GM12873 (cell line): ENCODE data around the gene OSMR.

ENCODE experiments used
- CTCF ChIP-seq: IDR thresholded peaks from 2 replicates; pipeline ENCODE4 v1.5.1; 2012; ENCODE audit warnings: low read depth, mild to moderate bottlenecking, moderate library complexity, low read length, control low read depth; ENCODE audit not compliant: insufficient read depth; ENCODE audit errors: missing control alignments

The OSMR gene

GRCh38 chr5:38940230-38940858 lies 94.5 kb downstream of the OSMR start:
- no peak for TF ChIP-seq CTCF

GRCh38 chr5:38941912-38942311 lies 96.1 kb downstream of the OSMR start:
- no peak for TF ChIP-seq CTCF

GRCh38 chr5:38944282-38944681 lies 98.5 kb downstream of the OSMR start:
- TF ChIP-seq CTCF, result no peak

GRCh38 chr5:38948501-38948900 lies 102.7 kb downstream of the OSMR start:
- no peak for TF ChIP-seq CTCF

- TF ChIP-seq CTCF, result no peak
Measured at GRCh38 chr5:38953426-38954012, 107.7 kb downstream of the OSMR start.

- no peak for TF ChIP-seq CTCF
Measured at GRCh38 chr5:38961691-38962090, 115.9 kb downstream of the OSMR start.

- TF ChIP-seq CTCF, result no peak
Measured at GRCh38 chr5:38968665-38969064, 122.9 kb downstream of the OSMR start.

GRCh38 chr5:38978036-38978435 lies 132.2 kb downstream of the OSMR start:
- no peak for TF ChIP-seq CTCF
